Stimulated activated CD8-positive, alpha-beta memory T cell treated with anti-CD3 and anti-CD28 coated beads, Interleukin-7, amount 100 ng/mL, for 48 hours (primary cell): ENCODE results near the gene GTF3C1.

Experiments
- DNase-seq, 2 donors: peaks; one replicate each; pipeline ENCODE4 v3.0.0-alpha.2; 2020; ENCODE audit warnings: low read depth in 1 of 2; ENCODE audit errors: extremely low read depth in 1 of 2

GTF3C1 gene

DNA sequence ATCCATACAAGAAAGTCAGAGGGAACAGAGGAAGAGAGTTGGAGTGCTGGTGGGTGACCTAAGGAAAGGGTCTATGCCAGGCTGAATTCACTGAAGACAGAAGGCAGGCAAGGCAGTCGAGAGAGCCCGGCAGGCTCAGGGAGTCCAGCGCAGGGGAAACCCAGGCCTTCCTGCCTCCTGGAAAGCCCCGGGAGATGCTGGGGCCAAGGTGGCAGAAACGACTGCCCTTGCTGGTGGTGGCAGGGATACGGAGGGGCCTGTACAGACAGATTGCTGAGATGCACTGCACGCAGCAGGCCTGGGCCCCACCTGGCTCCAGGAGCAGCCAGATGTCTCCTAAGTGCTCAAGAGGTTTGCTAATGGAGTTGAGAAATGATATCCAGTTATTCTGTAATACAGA is 59.8 kb downstream of the GTF3C1 start:
- no peak for DNase-seq

- DNase-seq = no peak
These were observed 60.3 kb downstream of the GTF3C1 start for GRCh38 chr16:27489421-27489820.

DNA sequence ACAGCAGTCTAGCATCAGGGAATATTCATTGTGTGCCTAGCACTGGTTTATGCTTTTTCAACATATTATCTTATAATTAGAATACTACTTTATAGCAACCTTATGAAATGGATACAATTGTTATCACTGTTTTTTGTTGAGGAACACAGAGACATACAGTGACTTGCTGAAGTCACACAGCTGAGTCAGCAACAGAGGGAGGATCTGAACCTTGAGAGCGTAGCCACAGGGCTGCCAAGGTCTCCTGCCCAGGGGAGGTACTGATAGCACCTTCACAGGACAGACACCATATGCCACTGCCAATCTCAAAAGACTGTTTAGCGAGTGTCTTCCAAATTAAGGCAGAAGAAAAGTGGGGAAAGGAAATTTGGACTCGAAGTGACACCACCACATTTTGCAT is 63.0 kb downstream of the GTF3C1 start:
- DNase-seq = no peak

DNA sequence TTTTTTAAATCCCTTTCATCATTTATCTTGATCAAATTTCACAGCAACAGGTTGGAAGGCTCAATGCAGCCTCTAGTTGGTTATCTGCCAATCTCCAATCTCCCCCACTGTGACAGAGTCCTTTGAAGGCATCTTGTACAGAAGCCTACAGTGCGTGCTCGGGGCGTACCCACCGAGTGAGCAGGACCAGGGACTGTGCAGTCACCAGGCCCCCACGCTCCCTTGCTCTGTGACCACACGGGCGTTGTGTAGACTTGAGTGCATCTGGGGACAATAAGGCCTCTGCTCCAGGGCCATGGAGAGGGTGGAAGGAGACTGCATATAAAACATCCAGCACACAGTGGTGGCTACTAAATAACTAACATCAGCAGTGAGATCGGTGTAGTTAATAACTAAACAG is 63.4 kb downstream of the GTF3C1 start:
- DNase-seq = no peak

- DNase-seq = no peak
These were observed 63.9 kb downstream of the GTF3C1 start for GRCh38 chr16:27485811-27486210.

GRCh38 chr16:27485126-27485525 is 64.6 kb downstream of the GTF3C1 start:
- no peak for DNase-seq

DNA sequence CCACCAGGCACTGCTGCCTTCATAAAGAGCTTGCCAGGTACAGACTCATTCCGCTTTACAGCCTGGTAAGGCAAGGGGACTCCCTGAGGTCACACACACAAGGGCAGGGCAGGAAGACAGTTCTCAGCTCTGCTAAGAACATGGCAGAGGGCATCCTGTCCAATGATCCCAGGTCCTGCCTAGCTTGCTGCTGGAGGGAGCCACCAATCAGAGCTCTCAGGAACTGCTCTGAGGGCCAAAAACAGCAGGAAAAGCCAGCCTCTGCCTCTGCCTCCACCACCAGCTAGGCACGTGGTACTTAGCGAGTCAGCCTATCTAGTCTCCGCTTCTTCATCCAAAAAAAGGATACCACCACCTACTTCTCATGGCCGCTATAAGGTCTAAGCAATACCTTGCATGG is 66.1 kb downstream of the GTF3C1 start:
- DNase-seq = no peak

DNA sequence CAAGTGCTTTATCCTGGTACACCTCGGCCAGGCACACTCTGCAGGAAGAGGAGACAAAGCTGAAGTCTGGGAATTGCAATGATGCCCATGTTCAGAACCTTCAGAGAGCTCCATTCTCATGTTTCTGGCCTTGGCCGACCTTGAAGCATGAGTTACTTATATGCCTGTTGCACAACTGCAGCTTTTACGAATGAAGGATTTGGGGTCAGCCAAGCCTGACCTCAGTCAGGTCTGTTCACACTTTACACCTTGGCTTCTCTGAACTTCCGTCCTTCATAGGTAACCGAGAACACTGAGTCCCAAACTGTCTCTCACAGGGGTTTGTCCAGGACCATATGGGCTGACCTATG is 66.7 kb downstream of the GTF3C1 start:
- DNase-seq = no peak

DNA sequence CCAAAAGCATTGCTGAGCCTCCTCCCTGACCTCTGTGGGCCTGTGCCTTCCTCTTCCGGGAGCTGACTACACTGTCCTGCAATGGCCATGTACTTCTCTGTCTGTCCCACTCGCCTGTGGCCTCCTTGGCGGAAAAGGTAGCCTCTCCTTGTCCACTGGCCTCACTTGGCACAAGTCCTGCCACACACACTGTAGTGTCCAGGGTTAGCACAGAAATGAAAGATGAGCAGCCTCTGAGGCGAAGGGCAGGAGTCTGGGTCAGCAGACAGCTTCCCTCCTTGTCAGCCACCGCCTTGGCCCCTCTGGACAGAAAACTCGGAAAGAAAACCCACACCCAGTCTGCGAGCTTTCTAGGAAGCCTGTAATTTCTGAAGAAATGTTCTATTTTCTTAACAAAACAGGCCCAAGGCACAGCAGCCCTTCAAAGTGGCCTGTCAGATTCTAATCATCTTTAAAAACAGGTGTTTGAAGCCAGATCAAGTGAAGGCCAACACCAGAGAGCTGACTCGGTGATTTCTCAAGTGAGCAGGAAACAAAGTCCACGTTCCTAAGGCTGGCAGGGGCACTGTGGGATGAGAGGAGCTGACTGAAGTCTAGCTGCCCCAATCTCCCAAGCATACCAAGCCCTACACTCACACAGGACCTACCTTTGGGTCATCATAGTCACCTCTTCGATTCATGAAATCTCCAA is 67.2 kb downstream of the GTF3C1 start:
- no peak for DNase-seq

GRCh38 chr16:27481282-27481934 is 68.3 kb downstream of the GTF3C1 start:
- DNase-seq = no peak

DNA sequence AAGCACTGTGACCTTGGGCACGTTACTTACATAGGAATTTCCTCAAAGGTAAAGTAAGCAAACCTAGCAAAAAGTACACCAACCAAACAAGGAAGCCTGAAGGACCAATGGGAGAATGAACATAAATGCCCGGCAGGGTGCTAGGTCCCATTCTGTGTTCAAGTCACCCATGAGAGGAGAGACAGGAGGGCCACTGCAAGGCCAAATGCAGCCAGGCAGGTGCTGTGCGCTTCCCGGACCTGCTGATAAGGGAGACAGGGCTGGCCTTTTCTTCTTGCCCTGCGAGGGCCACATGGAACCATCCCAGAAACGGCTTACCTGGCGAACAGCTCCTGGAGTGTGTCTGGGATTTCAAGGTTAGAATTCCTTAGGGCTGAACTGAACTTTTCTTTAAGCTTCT is 69.0 kb downstream of the GTF3C1 start:
- DNase-seq = no peak

GRCh38 chr16:27476240-27476639 is 73.5 kb downstream of the GTF3C1 start:
- no peak for DNase-seq

DNA sequence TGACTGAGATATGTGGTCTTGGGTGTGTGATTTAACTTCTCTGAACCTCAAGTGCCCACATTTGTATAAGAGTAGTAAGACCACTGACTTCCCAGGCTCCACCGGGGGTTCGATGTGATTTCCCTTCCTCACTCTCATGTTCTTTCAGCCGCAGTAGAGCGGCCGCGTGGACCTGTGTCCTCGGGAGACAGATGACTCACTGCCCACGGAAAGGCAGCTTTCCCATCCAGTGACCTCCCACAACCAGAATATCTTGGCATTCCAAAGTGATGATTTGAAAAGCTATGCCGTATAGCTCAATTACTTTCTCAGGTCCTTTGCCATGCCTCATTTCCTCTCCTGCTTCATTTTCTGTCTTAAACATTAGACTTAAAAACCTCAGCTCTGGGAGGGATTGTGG is 74.2 kb downstream of the GTF3C1 start:
- no peak for DNase-seq

GRCh38 chr16:27474921-27475320 is 74.8 kb downstream of the GTF3C1 start:
- no peak for DNase-seq

DNA sequence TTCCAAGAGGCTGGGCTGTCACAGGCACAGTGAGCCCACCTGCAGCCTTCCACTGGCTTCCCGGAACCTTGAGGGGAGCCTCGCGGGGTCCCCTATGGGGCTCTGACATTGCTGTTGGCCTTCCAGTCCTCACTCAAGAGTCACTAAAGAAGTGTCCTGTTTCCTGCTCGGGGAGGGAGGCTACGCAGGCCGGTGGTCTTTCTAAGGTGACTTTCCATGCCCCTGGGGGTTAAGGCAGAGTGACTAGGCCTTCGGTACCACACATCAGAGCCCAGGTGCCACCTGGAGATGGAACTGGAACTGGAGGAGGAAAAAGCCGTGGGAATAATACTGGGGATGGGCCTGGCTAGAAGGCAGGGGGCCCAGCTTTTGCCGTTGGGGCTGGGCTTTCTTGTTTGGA is 75.7 kb downstream of the GTF3C1 start:
- no peak for DNase-seq

DNA sequence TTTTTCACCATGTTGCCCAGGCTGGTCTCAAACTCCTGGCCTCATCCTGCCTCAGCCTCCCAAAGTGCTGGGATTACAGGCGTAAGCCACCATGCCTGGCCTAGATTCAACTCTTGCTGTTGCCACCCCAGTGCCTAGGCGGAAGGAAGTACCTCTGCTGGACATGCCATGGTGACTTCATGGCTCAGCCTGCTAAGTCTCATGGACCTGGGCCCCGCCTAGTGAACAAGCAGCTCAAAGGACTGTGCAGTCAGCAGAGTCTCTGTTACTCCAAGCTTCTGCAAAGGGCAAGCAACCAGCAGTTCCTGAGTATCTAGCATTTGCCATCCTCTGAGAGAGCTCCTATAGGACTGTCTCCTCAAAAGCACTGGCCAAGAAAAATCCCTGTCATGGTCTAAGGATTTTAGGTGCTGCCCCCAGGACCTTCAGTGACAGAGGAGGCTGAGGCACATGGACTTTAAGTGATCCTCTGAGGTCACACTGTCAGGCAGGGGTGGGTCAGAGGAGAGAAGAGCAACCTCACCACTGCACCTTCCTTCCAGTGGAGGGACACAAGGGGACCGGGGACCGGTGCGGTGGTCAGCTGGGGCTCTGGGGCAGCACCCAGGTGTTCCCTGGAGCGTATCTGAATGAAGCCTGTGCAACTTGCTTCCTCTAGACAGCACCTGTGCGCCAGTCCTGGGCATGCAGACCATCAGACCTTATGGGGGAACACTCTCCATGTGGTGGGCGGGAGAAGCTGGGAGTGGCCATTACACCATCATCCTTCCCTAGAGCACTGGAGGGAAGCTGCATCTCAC is 76.4 kb downstream of the GTF3C1 start:
- no peak for DNase-seq

GRCh38 chr16:27472091-27473020 is 77.4 kb downstream of the GTF3C1 start:
- no peak for DNase-seq

DNA sequence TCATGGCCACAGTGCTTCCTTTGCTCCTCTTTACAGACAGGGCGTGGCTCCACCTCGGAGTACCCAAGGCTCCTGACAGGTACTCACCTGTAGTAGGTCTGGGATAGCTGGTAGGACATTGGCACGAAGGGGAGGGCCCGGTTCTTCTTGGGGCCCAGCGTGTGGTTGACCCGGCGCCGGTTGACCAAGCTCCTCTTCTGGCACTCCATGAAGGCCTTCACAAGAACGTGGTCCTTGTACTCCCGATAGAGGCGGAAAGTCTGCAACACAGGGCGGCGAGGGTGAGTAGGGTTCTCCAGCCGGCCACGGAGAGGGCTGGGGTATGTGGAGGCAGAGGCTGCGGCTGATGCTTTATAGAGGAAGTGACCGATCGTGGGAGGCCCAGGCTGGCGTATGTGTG is 78.1 kb downstream of the GTF3C1 start:
- no peak for DNase-seq

DNA sequence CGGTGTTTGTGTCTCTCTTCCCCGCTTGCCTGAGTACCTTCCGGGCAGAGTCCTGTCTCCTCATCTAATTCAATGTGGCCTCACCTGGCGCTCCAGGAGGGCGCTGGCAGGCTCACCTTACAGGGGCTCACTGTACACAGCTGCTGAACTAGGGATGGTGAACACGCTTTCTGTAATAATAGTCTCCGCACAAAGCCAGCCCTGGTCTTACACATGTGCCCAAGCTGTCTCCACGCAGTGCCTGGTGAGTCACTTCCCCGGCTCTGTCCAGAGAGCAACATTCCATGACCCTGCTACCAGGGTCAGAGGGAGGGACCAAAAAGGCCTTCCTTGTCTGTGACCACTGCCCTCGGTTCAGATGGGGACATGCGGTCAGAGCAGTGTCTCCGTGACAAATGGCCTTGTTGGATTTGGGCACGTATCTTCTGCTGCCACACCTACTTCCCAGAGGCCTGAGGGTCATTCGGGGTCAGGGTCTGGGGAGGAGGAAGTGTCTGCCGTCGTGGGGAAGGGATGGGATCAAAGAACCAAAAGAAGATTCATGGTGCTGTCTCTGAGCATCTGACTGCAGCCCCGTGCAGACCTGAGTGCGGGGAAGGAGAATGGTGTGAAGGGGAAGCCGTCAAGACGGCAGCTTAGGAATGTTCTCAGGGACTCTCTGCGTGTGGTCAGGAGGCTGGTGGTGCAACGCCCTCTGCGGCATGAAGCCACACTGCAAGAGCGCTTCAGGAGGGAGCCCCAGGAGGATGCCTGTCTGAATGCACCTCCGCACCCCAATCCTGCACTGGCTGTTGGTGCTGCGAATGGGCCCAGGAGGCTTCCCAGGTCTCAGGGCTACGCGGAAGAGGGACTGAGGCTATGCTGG is 78.9 kb downstream of the GTF3C1 start:
- no peak for DNase-seq

- DNase-seq = no peak
These were observed 80.7 kb downstream of the GTF3C1 start for GRCh38 chr16:27468941-27469531.
